Breast epithelium (tissue), 4 donors: ENCODE measurements around the gene OSGIN1. TPM values are rescaled to one million over a fixed set of nuclear protein-coding genes. Genes with fewer than 3 reads are reported as not detected.

Experiments used
- DNase-seq, 2 donors: peaks; one replicate each; pipeline ENCODE4 v3.0.0-alpha.2; 2019; ENCODE audit warnings: low spot score in 2 of 2
- H3K27ac ChIP-seq, 2 donors: fragments of 200-600 bp; sonication (generic) in 1 of 2; one replicate each; pipeline ENCODE4 v1.5.1; 2016 to 2019; ENCODE audit warnings: mild to moderate bottlenecking in 1 of 2
- H3K27me3 ChIP-seq, 2 donors: fragments of 200-600 bp; sonication (generic) in 1 of 2; one replicate each; pipeline versions ENCODE4 v1.5.1 to v1.6.0; 2017 to 2019; ENCODE audit warnings: control low read depth in 1 of 2, mild to moderate bottlenecking in 1 of 2
- H3K36me3 ChIP-seq: fragments of 200-600 bp; one replicate; pipeline ENCODE4 v1.5.1; 2019
- H3K4me1 ChIP-seq, 2 donors: fragments of 200-600 bp; sonication (generic); one replicate each; pipeline ENCODE4 v1.5.1; 2016 to 2019; ENCODE audit warnings: control low read depth in 1 of 2
- H3K4me3 ChIP-seq, 3 donors: fragments of 200-600 bp; sonication (generic); 1 replicate in 2 of 3; 2 replicates in 1 of 3; pipeline ENCODE4 v1.5.1; 2016 to 2019; ENCODE audit warnings: mild to moderate bottlenecking in 3 of 3, moderate library complexity in 2 of 3
- H3K9me3 ChIP-seq, 2 donors: fragments of 200-600 bp; sonication (generic) in 1 of 2; one replicate each; pipeline ENCODE4 v1.5.1; 2016 to 2019; ENCODE audit warnings: control low read depth in 1 of 2
- POLR2A ChIP-seq: fragments of 450-650 bp; IDR thresholded peaks from one replicate; pipeline ENCODE4 v1.6.1; 2016; ENCODE audit warnings: antibody characterized with exemption, mild to moderate bottlenecking, moderate library complexity
- POLR2AphosphoS5 ChIP-seq, 3 donors: sonication (generic); formaldehyde crosslinking; IDR thresholded peaks; one replicate each; pipeline ENCODE4 v1.6.1; 2017; ENCODE audit warnings: antibody characterized with exemption in 3 of 3
- intact Hi-C: fragments of 100-400 bp; cut with DNase I; formaldehyde crosslinking; loops from one replicate; pipeline ENCODE4 v1.15.1; 2023; ENCODE audit warnings: low total_unique reads
- total RNA-seq, 3 donors: library from RNA; depleted of rRNA; stranded (reverse); fragments of >200 nt; gene quantifications; one replicate each; pipeline ENCODE4 v1.1.0, GENCODE V29; 2016
- TF ChIP-seq, protein P1 (sequence below), 3 donors: fragments of 450-650 bp; IDR thresholded peaks; one replicate each; pipeline ENCODE4 v1.5.1; 2016 to 2017; ENCODE audit warnings: antibody characterized with exemption in 3 of 3, mild to moderate bottlenecking in 3 of 3, moderate library complexity in 3 of 3

The OSGIN1 gene
- total RNA-seq, 3 donors from 2014 or later = 3.0 to 3.5 (median 3.3) TPM

DNA sequence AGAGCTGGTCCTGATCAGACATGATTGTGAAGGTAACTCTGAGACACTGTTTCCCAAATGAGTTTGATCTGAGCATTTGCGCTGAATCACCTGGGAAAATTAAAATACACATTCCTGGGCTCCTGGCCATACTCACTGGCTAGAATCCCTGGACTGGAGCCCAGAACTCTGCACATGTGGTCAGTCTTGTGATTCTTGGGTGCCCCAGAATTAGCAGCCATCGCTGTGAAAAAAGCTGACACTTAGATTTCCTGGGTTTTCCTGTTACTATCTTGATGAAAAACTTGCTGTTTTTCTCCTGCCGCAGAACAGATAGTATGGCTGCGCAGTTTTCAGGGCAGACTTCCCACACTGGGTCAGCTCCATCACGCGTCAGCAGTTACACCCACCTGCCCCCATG, 39.6 kb downstream of the OSGIN1 start:
- DNase-seq = peak in 1 of 2 donors; percentile 51
- H3K27me3 ChIP-seq = peaks cover 0 to 4% of the 10 kb centered on the region in 2 donors
- intact Hi-C loops = no loop called here

DNA sequence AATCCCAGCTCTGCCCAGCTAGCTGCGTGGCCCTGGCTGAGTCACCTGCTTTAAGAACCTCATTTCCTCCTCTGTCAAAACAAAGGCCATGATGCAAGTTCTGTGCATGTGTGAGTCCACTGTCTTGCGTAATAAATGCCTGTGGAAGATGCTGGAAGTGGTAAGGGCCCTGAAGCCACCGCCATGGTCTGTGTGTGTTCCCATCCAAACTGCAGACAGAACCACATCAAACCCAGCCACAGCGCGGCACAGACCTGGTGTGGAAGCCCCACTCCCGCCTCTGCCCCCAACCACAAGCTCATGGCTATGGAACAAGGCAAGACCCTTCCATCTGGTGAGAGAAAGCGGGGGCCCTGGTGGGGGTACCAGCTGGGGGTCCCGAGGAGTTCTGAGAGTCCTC, 41.0 kb downstream of the OSGIN1 start:
- peaks cover 0 to 4% of the 10 kb centered on the region in 2 donors for H3K27me3 ChIP-seq
- DNase-seq = no peak

More for the DNA sequence above, 39.6 kb downstream of the OSGIN1 start:
- H3K9me3 ChIP-seq = no peaks in the 10 kb centered on the region
- no peaks in the 10 kb centered on the region for H3K36me3 ChIP-seq
- no peak overlapping the region for H3K4me3 ChIP-seq
- TF ChIP-seq, protein P1, sequence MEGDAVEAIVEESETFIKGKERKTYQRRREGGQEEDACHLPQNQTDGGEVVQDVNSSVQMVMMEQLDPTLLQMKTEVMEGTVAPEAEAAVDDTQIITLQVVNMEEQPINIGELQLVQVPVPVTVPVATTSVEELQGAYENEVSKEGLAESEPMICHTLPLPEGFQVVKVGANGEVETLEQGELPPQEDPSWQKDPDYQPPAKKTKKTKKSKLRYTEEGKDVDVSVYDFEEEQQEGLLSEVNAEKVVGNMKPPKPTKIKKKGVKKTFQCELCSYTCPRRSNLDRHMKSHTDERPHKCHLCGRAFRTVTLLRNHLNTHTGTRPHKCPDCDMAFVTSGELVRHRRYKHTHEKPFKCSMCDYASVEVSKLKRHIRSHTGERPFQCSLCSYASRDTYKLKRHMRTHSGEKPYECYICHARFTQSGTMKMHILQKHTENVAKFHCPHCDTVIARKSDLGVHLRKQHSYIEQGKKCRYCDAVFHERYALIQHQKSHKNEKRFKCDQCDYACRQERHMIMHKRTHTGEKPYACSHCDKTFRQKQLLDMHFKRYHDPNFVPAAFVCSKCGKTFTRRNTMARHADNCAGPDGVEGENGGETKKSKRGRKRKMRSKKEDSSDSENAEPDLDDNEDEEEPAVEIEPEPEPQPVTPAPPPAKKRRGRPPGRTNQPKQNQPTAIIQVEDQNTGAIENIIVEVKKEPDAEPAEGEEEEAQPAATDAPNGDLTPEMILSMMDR (IDR thresholded peaks at IDR 0.05) = no peak
- TF ChIP-seq POLR2AphosphoS5 (IDR thresholded peaks at IDR 0.05) = peak in 1 of 3 donors; percentile 39
- peak overlapping the region in 1 of 2 donors; percentile 25 for H3K27ac ChIP-seq
- peaks cover 0 to 5% of the 10 kb centered on the region in 2 donors for H3K4me1 ChIP-seq

DNA sequence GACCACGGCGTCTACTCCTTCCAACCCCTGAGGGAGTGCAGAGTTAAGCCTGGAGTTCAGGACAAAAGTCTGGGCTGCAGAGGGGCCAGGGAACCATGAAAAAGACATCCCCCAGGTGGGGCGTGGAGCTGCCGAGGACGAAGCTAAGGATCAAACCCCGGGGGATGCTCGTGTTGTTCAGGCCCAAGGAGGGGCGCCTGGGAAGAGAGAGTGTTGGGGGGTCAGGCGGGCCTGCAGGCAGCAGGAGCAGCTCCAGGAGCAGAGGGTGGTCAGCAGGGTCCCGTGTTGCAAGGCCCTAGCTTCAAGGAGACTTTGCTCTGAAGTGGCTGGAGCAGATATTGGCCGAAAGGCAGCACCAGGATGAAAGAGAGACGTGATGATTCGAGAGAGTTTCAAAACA, 41.7 kb downstream of the OSGIN1 start:
- intact Hi-C loops = no loop called here

More for the DNA sequence above, 41.0 kb downstream of the OSGIN1 start:
- no peaks in the 10 kb centered on the region for H3K36me3 ChIP-seq
- no peak overlapping the region for H3K27ac ChIP-seq
- intact Hi-C loops = no loop called here
- no peaks in the 10 kb centered on the region for H3K9me3 ChIP-seq
- no peak overlapping the region for H3K4me3 ChIP-seq
- TF ChIP-seq POLR2A = no peak
- TF ChIP-seq, protein P1 (IDR thresholded peaks at IDR 0.05) = no peak
- no peak for TF ChIP-seq POLR2AphosphoS5 (IDR thresholded peaks at IDR 0.05)
- peaks cover 0 to 5% of the 10 kb centered on the region in 2 donors for H3K4me1 ChIP-seq

DNA sequence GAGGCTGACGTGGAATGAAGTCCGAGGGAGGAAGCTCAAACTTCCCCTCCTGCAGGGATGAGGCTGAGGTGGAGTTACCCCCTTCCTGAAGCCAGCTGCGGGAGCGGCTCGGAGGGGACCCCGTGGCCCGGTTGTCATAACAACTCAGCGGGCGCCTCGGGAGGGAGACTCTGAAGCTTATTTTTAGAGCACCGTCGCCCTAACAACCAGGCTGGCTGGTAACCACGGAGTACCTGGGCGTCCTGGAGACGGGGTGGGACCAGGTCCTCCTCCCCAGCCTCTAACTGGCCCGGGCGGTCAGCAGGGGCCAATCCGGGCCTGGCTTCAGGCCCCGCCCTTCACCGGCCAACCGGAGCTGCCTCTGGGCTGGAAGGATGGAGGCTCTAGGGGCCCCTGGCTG, 42.7 kb downstream of the OSGIN1 start:
- Histone ChIP-seq H3K36me3 (no peaks in the 10 kb centered on the region), H3K27ac (no peak overlapping the region), H3K27me3 (peaks cover 0 to 4% of the 10 kb centered on the region in 2 donors), H3K4me3 (no peak overlapping the region), H3K9me3 (no peaks in the 10 kb centered on the region), H3K4me1 (peaks cover 0 to 5% of the 10 kb centered on the region in 2 donors)
- DNase-seq = no peak
- TF ChIP-seq POLR2A = no peak
- TF ChIP-seq, protein P1 (IDR thresholded peaks at IDR 0.05) = no peak
- intact Hi-C loops = no loop called here

More for the DNA sequence above, 41.7 kb downstream of the OSGIN1 start:
- H3K27ac ChIP-seq = no peak overlapping the region
- no peak for DNase-seq
- H3K4me3 ChIP-seq = no peak overlapping the region
- H3K36me3 ChIP-seq = no peaks in the 10 kb centered on the region
- peaks cover 0 to 5% of the 10 kb centered on the region in 2 donors for H3K4me1 ChIP-seq
- TF ChIP-seq, protein P1 (IDR thresholded peaks at IDR 0.05) = no peak
- TF ChIP-seq POLR2AphosphoS5 (IDR thresholded peaks at IDR 0.05) (no peak), POLR2A (no peak)
- peaks cover 0 to 4% of the 10 kb centered on the region in 2 donors for H3K27me3 ChIP-seq
- no peaks in the 10 kb centered on the region for H3K9me3 ChIP-seq

DNA sequence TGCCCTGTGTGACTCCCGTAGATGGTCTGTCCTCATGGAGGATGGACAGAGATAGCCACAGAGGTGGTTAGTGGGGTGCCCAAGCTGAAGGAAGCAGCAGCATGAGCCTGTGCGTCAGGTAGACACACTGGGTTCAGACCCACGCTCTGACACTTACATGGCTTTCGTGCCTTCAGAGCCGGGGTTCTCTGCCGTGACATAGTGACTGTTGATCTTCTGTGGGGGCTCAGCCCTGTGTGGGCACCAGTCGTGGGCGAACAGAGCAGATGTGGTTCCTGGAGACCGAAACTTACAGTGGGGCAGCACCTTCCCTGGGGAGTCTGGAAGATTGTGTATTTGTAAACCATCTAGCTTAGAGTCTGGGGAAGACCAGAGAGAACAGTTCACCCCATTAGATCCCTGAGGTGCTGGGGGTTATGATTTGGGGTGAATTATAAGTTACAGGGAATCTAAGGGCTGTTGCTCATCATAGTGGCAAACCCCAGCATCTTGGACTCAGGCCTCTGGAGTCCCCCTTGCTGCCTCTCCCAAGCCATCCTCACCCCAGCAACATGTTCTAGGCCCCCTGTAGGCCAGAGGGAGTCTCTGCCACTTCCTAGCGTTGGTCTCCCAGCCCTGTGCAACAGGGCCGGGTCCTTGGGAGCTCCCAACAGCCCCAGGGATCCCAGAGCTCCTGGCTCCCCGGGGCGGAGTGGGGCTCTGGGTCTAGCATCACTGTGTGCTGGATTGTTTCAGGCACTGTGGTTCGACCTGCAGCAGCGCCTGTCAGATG, 43.6 kb downstream of the OSGIN1 start:
- intact Hi-C loops = no loop called here
- Histone ChIP-seq H3K9me3 (no peaks in the 10 kb centered on the region), H3K4me3 (no peak overlapping the region), H3K4me1 (peaks cover 0 to 5% of the 10 kb centered on the region in 2 donors), H3K36me3 (no peaks in the 10 kb centered on the region), H3K27me3 (peaks cover 0 to 4% of the 10 kb centered on the region in 2 donors), H3K27ac (no peak overlapping the region)
- TF ChIP-seq POLR2AphosphoS5 (IDR thresholded peaks at IDR 0.05) (no peak), POLR2A (no peak)
- TF ChIP-seq, protein P1 (IDR thresholded peaks at IDR 0.05) = no peak
- no peak for DNase-seq
